HG03460 (cell line): Measurements from ENCODE around the gene GOLGA6D.
"Not testable (repeated sequence)": the region's sequence is repeated elsewhere in the genome, so short reads cannot be mapped to it uniquely, and the experiment has no call there.

Source experiments
- ATAC-seq: cut with Tn5 transposase; IDR thresholded peaks from one replicate; pipeline ENCODE4 v1.9.1; 2021; ENCODE audit not compliant: unreplicated experiment

The GOLGA6D gene

GRCh38 chr15:75284152-75284551, 1.5 kb downstream of the GOLGA6D start:
- not testable (repeated sequence) for ATAC-seq

GRCh38 chr15:75293660-75294059, 11.0 kb downstream of the GOLGA6D start:
- not testable (repeated sequence) for ATAC-seq

- not testable (repeated sequence) for ATAC-seq
These were observed 16.1 kb downstream of the GOLGA6D start for GRCh38 chr15:75298541-75299310.

GRCh38 chr15:75299311-75299688, 16.7 kb downstream of the GOLGA6D start:
- ATAC-seq, result not testable (repeated sequence)

GRCh38 chr15:75300026-75300425, 17.4 kb downstream of the GOLGA6D start:
- ATAC-seq, result not testable (repeated sequence)

- ATAC-seq, result no peak
These were observed 19.7 kb downstream of the GOLGA6D start for GRCh38 chr15:75302318-75302717.

- not testable (repeated sequence) for ATAC-seq
These were observed 20.1 kb downstream of the GOLGA6D start for GRCh38 chr15:75302753-75303152.

GRCh38 chr15:75306188-75306587, 23.6 kb downstream of the GOLGA6D start:
- no peak for ATAC-seq

- ATAC-seq, result no peak
These were observed 25.2 kb downstream of the GOLGA6D start for GRCh38 chr15:75307778-75308390.

- ATAC-seq, result no peak
These were observed 27.1 kb downstream of the GOLGA6D start for GRCh38 chr15:75309711-75310110.

- not testable (repeated sequence) for ATAC-seq
These were observed 29.9 kb downstream of the GOLGA6D start for GRCh38 chr15:75312548-75312947.

GRCh38 chr15:75313116-75313845, 30.6 kb downstream of the GOLGA6D start:
- ATAC-seq, result no peak

- no peak for ATAC-seq
These were observed 32.1 kb downstream of the GOLGA6D start for GRCh38 chr15:75314552-75315290.

- not testable (repeated sequence) for ATAC-seq
These were observed 36.7 kb downstream of the GOLGA6D start for GRCh38 chr15:75319231-75319897.

GRCh38 chr15:75321711-75322110, 39.1 kb downstream of the GOLGA6D start:
- no peak for ATAC-seq

- no peak for ATAC-seq
These were observed 43.3 kb downstream of the GOLGA6D start for GRCh38 chr15:75325922-75326321.

- no peak for ATAC-seq
These were observed 44.4 kb downstream of the GOLGA6D start for GRCh38 chr15:75327005-75327404.

GRCh38 chr15:75327491-75327890, 44.9 kb downstream of the GOLGA6D start:
- ATAC-seq, result no peak

GRCh38 chr15:75328493-75329314, 46.1 kb downstream of the GOLGA6D start:
- ATAC-seq, result no peak

GRCh38 chr15:75329571-75329970, 46.9 kb downstream of the GOLGA6D start:
- no peak for ATAC-seq
